GM19438 (cell line): ENCODE measurements around the gene MAMSTR.

Experiments
- ATAC-seq: cut with Tn5 transposase; IDR thresholded peaks from one replicate; pipeline ENCODE4 v1.9.1; 2021; ENCODE audit warnings: low read depth; ENCODE audit not compliant: unreplicated experiment

Gene MAMSTR

DNA sequence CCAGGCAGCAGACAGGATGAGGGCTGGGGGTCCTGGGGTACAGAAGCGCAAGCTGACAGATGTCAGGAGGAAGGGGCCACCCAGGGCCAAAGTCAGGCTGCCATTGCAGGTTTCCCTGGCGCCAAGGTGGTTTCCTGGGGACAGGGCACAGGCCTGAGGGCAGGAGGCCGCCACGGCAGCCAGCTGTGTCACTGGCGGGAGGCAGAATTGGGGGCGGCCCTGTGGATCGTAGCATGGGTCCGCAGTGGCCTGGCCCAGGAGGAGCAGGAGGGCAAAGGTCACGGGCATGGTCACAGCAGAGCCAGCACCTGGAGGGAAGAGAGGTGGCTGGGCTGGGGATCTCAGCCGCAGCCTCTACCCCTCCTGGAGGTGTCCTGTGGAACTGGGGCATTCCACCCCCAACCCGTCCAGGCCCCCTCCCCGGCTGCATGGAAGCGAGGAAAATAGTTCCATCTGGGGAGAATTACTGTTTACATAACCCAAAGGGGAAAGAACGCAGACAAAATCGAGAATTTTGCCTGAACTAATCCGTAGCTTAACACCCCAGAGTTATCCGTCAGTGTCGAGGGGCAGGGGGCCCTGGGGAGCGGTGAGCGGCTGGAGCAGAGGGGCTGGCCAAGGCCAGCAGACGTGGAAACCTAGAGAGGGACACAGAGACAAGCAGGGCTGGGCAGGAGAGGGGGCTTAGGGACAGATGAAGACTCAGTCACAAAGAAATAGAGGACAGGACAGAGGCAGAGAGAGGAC, 48.7 kb downstream of the MAMSTR start:
- ATAC-seq: no peak

DNA sequence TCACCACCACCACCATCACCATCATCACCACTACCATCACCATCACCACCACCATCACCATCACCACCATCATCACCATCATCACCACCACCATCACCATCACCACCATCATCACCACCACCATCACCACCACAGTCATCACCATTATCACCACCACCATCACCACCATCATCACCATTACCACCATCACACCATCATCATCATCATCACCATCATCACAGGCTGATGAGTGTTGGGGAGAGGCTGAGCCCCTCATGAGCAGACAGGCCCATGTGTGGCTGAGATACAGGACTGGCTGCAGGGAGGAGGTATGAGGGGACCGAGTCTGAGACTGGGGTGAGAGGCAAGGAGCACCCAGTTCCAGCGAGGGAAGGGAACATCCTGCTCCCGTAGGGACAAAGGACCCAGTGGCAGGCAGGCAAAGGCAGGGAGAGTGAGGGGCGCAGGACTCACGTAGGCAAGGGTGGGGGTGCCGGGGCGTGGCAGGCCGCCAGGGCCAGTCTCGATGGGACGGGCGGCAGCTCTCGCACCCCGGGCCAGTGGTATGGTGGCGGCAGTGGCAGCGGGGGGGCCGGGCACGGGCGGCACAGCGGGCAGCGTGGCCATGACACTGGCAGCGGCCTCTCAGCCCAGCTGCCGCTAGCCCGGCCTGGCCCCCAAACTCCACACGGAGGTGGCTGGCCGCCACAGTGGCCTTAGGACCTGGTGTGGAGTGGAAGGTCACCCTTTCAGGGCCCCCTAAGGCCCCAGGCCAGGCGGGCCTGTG, 49.4 kb downstream of the MAMSTR start:
- no peak for ATAC-seq

DNA sequence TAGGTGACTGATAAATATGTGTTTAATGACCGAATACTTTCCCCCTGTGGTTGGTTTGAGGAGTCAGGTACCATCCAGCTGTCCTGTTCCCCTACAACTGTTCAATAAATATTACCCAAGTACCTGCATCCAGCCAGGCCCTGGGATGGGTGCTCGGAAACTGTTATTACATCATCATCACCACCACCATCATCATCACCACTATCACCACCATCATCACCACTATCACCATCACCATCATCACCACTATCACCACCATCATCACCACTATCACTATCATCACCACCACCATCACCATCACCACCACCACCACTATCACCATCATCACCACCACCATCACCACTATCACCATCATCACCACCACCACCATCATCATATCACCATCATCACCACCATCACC, 50.8 kb downstream of the MAMSTR start:
- no peak for ATAC-seq

DNA sequence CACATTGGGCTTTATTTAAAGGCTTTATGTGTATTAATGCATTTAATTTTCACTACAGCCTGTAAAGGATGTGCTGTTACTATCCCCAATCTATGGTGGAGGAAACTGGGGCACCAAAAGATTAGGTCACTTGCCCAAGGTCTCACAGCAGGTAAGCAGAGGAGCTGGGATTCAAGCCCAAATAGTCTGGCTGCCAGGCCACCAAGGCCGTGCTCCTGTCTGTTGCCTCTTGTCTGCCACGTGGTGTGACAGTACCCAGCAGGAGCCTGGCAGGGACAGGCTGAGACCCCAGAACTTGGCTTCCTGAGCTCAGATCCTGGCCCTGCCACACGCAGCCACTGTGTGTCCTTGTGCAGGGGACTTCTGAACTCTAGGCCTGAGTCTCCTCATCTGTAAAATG, 51.2 kb downstream of the MAMSTR start:
- ATAC-seq: no peak

DNA sequence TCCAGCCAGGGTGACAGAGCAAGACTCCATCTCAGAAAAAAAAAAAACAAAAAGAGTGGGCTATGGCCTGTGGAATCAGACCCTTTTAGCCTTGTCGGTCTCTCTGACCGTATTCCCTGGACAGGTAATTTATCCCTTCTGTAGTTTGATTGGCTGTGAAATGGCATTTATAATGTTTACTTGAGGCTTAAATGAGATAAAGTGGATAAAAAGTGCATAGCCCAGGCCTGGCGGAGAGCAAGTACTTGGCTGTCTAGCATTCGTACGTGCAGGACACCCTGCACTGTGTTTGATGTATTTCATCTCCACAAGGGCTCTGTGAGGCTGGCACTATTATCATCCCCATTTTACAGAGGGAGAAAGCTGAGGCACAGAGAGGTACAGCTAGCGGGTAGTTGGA, 53.7 kb downstream of the MAMSTR start:
- ATAC-seq: no peak

DNA sequence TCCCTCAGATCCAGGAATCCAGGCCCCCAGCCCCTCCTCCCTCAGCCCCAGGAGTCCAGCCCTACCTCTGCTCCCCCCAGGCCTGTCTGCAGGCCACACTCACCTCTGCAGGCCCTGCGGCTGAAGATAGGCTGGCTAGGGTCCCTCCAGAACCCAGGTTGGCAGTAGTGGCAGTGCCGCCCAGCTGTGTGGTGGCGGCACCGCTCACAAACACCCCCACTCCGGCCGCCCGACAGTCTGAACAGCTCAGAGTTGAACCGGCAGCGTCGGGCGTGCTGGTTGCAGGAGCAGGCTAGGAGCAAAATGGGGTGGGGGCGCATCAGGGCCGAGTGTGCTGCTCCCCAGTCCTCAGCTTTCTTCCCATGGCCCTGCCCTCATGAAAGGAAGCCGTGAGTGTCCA, 55.0 kb downstream of the MAMSTR start:
- no peak for ATAC-seq

DNA sequence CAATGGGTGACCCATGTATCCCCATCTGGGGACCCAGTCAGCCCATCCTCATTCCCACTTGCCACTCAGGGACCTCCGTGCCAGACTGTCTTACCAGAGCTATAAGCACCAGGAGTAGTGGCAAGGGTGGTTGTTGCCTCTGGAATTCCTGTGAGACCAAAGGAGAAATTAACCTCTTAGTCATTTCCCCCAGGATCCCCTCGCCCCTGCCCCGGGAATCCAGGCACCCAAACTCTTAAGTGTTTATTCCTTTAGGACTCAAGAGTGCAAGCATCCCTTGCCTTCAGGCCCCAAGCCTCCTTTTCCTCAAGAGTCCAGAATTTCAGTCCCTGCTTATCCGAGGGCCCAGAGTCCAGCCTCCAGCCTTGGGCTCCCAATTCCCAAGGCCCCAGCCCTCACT, 55.9 kb downstream of the MAMSTR start:
- ATAC-seq: no peak
